Posterior vena cava (tissue), 2 donors: ENCODE results near the gene STARD13. TPM values are rescaled to one million over a fixed set of nuclear protein-coding genes. Genes with fewer than 3 reads are reported as not detected.

Experiments
- DNase-seq: peaks from one replicate; pipeline ENCODE4 v3.0.0-alpha.2; 2020; ENCODE audit warnings: low spot score
- intact Hi-C, 2 donors: fragments of 100-400 bp; cut with DNase I; formaldehyde crosslinking; loops; one replicate each; pipeline versions ENCODE4 v1.14.1 to v1.14.2; 2022 to 2023
- total RNA-seq, 2 donors: library from RNA; stranded (reverse); fragmentation: NEBNext Ultra II Directional; extraction: Animal tissue kit (Norgen Biotek cat#: 25700); gene quantifications; one replicate each; pipeline ENCODE4 v1.2.1, GENCODE V29; 2021
- donor health status: DM: yes; HTN: yes; CAD: no.
- donor health status: DM: yes; HTN: yes; CAD: no.

Gene STARD13
- total RNA-seq, 2 donors from 2014 or later, result 34.2 to 36.0 TPM

GRCh38 chr13:33096886-33097605, 188.5 kb downstream of the STARD13 start:
- intact Hi-C loops, result no loop called here
- DNase-seq, result no peak

DNA sequence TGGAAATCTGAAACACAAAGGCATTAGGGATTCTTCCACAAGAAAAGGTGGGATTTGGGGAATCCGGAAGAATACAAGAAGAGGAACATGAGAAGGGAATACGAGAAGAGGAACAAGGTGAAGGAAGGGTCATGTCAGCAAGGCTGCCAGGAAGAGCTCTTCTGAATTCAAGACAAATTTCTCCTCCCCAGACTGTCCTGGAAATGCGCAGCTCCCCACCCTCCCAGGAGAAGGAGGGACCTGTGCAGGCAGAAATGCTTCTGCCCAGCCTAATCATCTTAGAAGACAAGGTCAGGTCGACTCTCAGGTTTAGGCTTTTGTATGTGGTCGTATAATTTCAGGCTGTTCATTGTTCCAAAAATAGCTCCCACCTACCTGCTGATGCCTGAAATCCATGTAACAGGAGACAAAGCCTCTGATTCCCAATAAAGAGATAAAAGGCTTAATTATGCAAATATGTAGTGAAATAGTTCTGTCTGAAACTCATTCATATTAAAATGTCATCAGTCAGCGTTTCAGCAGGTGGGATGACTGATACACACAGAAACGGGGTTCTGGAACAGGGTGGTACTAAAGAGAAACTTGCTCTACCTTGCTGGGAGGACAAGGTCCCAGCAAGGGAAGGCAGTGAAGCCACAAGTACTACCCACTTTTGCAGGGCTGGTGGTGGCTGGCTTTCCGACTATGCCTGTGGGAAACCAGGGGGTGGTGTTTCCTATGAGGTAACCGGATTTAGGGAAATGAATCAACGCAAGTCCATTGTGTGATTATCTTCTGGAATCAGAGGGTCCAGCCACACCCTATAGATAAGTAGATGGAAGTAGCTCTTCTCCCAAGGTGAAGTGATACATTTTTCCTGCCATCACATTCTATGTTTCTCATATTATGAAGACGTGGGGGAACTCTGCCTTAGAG, 193.2 kb downstream of the STARD13 start:
- intact Hi-C loops, result no loop called here
- DNase-seq, result no peak

- DNase-seq, result no peak
- intact Hi-C loops, result no loop called here
Measured at GRCh38 chr13:33091415-33091774, 194.2 kb downstream of the STARD13 start.

DNA sequence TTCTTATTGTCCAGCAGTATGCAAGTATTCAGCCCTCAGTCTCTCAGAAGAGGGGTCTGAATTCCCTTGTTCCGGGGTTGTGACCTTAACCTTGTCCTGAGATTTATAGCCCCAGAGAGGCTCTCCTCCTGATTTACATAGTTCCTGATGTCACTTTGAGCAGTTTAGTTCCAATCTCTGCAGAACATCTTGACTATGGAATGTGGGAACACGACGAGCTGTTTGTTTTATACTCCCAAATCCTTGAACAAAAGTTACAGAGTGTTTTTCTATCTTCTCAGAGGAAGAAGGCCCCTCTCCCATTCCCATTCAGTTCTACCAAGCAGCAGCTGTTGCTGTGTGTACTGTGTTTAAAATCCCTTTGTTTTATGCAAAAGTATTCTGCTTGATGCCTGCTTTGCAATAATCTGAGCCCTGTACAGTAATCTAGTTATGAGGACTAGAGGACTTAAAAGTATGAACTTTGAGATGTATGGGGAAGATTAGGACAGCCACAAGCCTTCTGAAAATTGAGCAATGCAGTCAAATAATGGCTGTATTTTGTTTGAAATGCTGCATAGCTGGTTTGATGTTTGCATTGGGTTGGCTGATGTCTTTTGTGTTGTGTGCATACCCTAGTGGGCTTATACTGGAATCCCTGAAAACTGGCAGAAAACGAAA, 194.7 kb downstream of the STARD13 start:
- intact Hi-C loops, result no loop called here
- DNase-seq, result no peak

- no peak for DNase-seq
- intact Hi-C loops, result no loop called here
Measured at GRCh38 chr13:33089311-33089710, 196.2 kb downstream of the STARD13 start.

- no peak for DNase-seq
- intact Hi-C loops, result no loop called here
Measured at GRCh38 chr13:33087790-33088189, 197.8 kb downstream of the STARD13 start.

GRCh38 chr13:33087091-33087490, 198.5 kb downstream of the STARD13 start:
- intact Hi-C loops, result no loop called here
- no peak for DNase-seq

- intact Hi-C loops, result no loop called here
- DNase-seq, result no peak
Measured at GRCh38 chr13:33083054-33083453, 202.5 kb downstream of the STARD13 start.

DNA sequence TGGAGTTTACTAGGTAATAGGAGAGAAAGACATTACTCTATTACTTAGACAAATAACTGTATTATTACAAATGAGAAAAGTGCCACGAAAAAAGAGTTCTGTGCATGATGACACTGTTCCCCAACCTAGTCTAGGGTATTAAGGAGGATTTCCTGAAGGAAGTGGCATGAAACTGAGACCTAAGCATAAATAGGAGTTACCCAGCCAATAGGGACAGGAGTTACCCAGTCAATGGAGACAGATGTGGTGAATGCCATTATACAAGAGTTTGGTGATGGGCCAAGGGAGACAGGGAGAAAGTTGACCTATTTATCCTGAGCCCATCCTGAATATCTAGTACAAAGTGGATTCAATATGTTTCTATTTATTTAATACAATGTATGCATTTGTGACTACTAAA, 203.9 kb downstream of the STARD13 start:
- DNase-seq, result no peak
- intact Hi-C loops, result no loop called here

DNA sequence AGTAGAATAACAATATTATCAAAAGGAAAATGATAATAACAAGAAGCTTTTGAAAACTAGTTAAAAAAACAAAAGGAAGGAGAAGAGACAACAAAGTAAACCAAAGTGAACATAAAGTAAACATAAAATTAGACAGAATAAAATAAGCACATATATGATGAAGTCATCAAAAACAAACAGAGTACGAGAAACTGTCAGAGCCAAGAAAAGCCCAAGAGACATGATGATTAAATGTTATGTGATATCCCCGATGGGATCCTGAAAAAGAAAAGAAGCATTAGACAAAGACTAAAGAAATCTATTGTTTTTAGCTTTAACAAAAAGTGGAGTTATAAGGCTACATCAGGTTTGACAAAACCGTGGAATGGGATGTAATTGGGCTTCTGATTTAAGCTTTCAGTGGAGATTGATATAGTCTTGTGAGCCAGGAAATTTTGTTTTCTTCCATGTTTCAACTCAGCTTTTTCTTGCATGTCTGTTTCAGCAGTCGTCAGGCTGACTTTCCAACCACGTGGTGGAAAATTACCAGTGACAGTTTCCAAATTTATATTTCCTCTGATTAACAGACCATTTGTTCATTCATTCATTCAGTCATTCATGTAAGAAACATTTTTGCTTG, 204.5 kb downstream of the STARD13 start:
- DNase-seq, result no peak

DNA sequence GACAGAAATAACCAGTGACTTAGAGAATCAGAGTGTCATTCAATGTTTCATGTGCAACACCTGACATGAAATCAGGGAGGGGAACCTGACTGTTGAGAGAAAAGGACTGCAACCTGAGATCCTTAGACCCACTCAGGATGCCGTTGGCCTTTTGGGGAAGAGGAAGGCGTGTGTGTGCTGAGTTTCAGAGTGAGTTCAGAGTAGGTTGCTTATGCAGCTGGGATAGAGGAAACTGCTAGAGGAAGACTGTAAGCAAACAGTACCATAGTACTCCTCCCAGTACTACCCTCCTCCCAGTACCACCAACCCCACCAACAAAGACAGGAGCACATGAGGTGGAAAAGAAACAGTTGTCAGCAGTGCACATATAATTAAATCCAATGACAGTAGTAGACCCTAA, 205.6 kb downstream of the STARD13 start:
- intact Hi-C loops, result no loop called here
- DNase-seq, result no peak

More for the DNA sequence above, 204.5 kb downstream of the STARD13 start:
- intact Hi-C loops, result no loop called here

- DNase-seq, result no peak
- intact Hi-C loops, result no loop called here
Measured at GRCh38 chr13:33078263-33078662, 207.3 kb downstream of the STARD13 start.

GRCh38 chr13:33076001-33076992, 209.3 kb downstream of the STARD13 start:
- DNase-seq, result no peak
- intact Hi-C loops, result no loop called here

GRCh38 chr13:33073338-33073737, 212.2 kb downstream of the STARD13 start:
- intact Hi-C loops, result no loop called here

DNA sequence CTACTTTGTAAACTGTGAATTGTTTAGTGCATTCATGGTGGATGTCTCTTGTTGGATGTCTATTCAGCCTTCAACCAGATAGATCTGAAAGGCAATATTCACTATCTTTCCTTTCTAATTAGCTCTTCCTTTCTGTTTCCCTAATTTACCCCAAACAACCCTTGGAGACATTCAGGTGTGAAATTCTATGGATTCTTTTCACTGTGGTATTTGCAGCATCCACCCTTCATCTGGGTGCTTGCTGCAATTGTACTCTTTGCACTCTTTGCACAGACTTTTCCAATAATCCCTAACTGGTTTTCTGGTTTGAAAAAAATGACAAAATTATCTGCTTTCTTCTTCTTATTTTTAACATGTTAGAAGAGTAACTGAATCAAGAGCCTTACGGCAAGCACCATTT, 212.8 kb downstream of the STARD13 start:
- intact Hi-C loops, result no loop called here
- DNase-seq, result no peak

More at GRCh38 chr13:33073338-33073737, 212.2 kb downstream of the STARD13 start:
- no peak for DNase-seq

- intact Hi-C loops, result no loop called here
- DNase-seq, result no peak
Measured at GRCh38 chr13:33072282-33072681, 213.3 kb downstream of the STARD13 start.

GRCh38 chr13:33070713-33071112, 214.8 kb downstream of the STARD13 start:
- no peak for DNase-seq
- intact Hi-C loops, result no loop called here

DNA sequence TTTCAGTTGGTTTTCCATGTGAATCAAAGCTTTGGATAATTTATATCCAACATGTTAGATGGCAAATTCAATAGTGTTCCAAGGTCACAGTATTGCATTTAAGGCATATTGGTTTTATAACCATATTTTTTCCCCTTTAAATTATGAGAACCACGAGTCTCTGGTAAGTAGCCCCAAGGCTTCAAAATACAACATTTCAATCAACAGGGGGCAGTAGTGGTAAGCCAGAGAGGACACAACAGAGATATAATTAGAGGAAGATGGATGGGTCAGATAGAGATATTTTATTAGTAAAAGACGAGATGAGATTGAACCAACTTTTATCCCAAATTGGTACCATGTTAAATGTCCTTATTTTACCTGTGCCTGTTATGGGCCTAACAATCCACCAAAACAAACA, 216.2 kb downstream of the STARD13 start:
- DNase-seq, result no peak
- intact Hi-C loops, result no loop called here

GRCh38 chr13:33066329-33066728, 219.2 kb downstream of the STARD13 start:
- intact Hi-C loops, result no loop called here
- DNase-seq, result no peak
